SU-DHL-6 (cell line): ENCODE data around the gene FBXL12.

Experiments
- CTCF ChIP-seq: fragments of 200-600 bp; sonication (generic); IDR thresholded peaks from one replicate; pipeline ENCODE4 v1.5.1; 2017; ENCODE audit warnings: antibody characterized with exemption, mild to moderate bottlenecking, low read length, moderate library complexity; ENCODE audit not compliant: insufficient read depth, poor library complexity, severe bottlenecking
- EZH2phosphoT487 ChIP-seq: fragments of 200-600 bp; sonication (generic), shearing (Covaris generic); conservative IDR thresholded peaks from 2 replicates; pipeline ENCODE4 v1.6.1; 2018; ENCODE audit warnings: mild to moderate bottlenecking, antibody characterized with exemption, low read length, moderate library complexity, mixed read lengths

GRCh38 chr19:9786819-9787218 is 32.1 kb downstream of the FBXL12 start:
- TF ChIP-seq CTCF (no peak), EZH2phosphoT487 (no peak)
